ENCODE data around the gene CDH13. TPM values are rescaled to one million over a fixed set of nuclear protein-coding genes. Genes with fewer than 3 reads are reported as not detected.

Gene CDH13
- total RNA-seq, 1 donor from 2014 or later = 14.3 TPM

DNA sequence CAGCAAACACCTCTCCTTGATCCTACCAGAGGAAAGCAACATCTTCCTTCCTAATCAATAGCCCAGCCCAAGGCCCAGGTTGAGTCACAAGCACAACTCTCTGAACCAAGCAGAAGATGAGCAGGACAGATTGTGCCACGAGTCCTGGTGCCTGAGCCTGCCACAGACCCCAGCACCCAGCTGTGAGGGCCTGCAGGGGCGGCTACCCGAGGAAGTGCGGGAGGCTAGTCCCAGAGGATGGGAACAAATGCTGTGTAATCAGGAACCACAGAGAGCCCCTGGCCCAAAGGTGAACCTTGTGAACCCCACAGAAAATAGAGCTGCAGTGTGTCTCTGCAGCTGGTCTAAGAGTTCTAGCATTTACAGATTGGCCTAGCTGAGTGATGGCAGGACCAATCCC is 1054.2 kb downstream of the CDH13 start:
- DNase-seq = no peak
- Histone ChIP-seq H3K4me1 (no peaks in the 10 kb centered on the region), H3K9me3 (no peaks in the 10 kb centered on the region), H3K36me3 (no peaks in the 10 kb centered on the region), H3K4me3 (no peak overlapping the region), H3K27me3 (ENCODE audit: low read depth) (no peaks in the 10 kb centered on the region), H3K27ac (no peak overlapping the region)
- intact Hi-C loops (cut with DNase I) = no loop called here
- TF ChIP-seq, protein P1, sequence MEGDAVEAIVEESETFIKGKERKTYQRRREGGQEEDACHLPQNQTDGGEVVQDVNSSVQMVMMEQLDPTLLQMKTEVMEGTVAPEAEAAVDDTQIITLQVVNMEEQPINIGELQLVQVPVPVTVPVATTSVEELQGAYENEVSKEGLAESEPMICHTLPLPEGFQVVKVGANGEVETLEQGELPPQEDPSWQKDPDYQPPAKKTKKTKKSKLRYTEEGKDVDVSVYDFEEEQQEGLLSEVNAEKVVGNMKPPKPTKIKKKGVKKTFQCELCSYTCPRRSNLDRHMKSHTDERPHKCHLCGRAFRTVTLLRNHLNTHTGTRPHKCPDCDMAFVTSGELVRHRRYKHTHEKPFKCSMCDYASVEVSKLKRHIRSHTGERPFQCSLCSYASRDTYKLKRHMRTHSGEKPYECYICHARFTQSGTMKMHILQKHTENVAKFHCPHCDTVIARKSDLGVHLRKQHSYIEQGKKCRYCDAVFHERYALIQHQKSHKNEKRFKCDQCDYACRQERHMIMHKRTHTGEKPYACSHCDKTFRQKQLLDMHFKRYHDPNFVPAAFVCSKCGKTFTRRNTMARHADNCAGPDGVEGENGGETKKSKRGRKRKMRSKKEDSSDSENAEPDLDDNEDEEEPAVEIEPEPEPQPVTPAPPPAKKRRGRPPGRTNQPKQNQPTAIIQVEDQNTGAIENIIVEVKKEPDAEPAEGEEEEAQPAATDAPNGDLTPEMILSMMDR (IDR thresholded peaks at IDR 0.05) = no peak
- no peak for ATAC-seq

DNA sequence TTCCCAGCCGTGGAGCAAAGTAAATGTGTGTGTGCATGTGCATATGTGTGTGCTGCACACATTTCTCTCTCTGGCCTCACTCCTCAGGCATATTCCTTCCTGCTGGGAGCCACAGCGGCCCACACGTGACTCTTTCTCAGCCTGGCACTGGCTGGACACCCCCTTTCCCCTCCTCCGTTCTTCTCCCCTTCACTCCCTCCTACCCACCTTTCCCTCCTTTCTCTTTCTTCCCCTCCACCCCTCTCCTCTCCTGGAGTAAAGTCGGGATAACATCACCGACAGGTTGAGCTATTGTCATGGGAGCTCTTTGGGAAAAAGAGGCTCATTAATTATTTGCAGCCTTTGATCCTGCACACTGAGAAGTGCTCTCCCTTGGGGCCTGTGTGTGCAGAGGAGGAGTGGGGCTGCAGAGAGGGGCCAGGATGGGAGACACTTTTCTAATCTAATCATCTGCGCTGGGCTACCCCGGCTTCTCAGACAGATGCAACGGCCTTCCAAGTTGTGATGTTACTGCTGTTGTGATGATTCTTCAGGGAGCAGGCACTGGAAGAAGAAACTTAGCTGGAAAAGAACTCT is 1054.7 kb downstream of the CDH13 start:
- no peak for ATAC-seq
- H3K4me3 ChIP-seq = no peak overlapping the region
- no peaks in the 10 kb centered on the region for H3K27me3 ChIP-seq (ENCODE audit: low read depth)
- H3K36me3 ChIP-seq = no peaks in the 10 kb centered on the region
- H3K27ac ChIP-seq = no peak overlapping the region
- H3K9me3 ChIP-seq = no peaks in the 10 kb centered on the region
- TF ChIP-seq, protein P1 (IDR thresholded peaks at IDR 0.05) = no peak
- intact Hi-C loops (cut with DNase I) = no loop called here
- no peaks in the 10 kb centered on the region for H3K4me1 ChIP-seq
- no peak for DNase-seq

DNA sequence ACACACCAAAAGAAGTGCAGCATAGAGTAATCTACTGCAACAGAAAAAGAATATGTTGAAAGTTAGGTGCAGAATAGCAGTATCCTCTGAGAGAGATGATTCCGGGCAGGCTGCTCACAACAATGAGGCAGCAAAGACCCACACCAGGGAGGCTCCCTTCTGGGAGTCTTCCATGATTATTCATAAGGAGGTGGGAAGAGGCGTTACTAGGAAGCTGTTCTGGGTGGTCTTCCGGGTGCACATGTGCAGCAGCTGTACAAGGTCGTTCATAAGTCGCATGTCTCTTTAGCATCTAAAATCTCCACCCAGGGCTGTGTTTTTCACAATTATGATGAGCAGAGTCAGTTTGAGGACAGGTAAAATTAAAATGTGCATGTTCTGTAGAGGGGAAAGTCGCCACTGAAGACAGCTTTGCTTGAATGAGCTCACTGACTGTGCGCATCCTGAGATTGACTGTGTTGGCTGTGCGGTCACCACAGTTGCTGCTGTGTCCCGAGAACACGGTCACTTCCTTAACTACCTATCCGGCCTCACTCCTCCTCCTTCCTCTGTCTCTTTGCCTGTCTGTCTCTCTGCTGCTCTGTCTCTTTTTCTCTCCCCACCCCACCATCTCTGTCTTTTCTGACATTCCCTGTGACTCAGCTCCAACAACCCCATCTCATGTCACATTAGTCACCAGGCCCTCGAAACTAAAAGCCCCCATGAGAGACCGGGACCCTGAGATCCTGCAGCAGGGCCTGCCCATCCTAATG is 1055.5 kb downstream of the CDH13 start:
- intact Hi-C loops (cut with DNase I) = no loop called here
- DNase-seq (no peak), ATAC-seq (no peak)
- H3K4me1 ChIP-seq = no peaks in the 10 kb centered on the region
- TF ChIP-seq, protein P1 (IDR thresholded peaks at IDR 0.05) = no peak
- no peak overlapping the region for H3K4me3 ChIP-seq
- H3K27me3 ChIP-seq (ENCODE audit: low read depth) = no peaks in the 10 kb centered on the region
- H3K27ac ChIP-seq = no peak overlapping the region
- H3K9me3 ChIP-seq = no peaks in the 10 kb centered on the region
- H3K36me3 ChIP-seq = no peaks in the 10 kb centered on the region

DNA sequence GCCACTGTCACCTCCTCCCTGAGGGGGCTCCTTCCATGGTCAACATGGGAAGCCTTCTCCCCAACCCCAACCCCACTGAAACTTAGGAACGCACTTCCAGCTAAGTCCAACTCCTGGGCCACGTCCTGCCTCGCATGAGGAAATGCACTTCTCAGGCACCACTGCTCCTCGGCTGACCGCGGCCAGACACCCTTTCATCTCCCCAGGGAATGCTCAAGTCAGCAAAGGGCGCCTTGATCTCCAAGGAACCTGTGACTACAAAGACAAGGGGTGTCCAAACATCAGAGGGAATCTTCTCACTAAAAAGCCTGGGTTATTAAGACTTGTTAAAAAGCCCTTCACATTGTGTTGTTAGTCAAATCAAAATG is 1056.1 kb downstream of the CDH13 start:
- H3K9me3 ChIP-seq = no peaks in the 10 kb centered on the region
- H3K4me3 ChIP-seq = no peak overlapping the region
- no peak overlapping the region for H3K27ac ChIP-seq
- H3K4me1 ChIP-seq = no peaks in the 10 kb centered on the region
- DNase-seq (no peak), ATAC-seq (no peak)
- intact Hi-C loops (cut with DNase I) = no loop called here
- TF ChIP-seq, protein P1 (IDR thresholded peaks at IDR 0.05) = no peak
- no peaks in the 10 kb centered on the region for H3K27me3 ChIP-seq (ENCODE audit: low read depth)
- no peaks in the 10 kb centered on the region for H3K36me3 ChIP-seq

DNA sequence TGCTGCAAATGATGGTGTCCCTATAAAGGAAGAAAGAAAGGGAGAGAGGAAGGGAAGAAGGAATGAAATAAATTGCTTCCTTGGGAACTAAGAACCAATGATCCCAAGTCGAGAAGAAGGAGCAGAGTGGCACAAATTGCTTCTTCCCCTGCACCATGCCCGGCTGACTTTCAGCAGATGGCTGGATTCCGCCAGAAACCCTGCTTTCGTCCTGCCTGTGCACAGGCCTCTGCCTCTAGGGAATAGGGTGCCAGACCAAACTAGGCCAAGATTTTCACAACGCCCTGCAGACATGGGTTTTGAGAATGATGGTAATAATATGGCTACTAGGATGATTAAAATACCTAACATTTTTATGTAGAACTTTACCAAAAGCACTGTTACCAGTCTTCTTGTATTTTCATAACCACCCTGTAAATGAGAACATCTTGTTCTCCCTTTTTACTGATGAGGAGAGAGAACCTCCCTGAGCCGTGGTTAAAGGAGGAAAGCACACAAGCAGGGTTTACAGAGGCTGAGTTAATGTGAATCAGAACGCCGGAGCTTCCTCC is 1058.9 kb downstream of the CDH13 start:
- ATAC-seq (no peak), DNase-seq (no peak)
- H3K4me1 ChIP-seq = peaks cover 7% of the 10 kb centered on the region
- H3K27ac ChIP-seq = no peak overlapping the region
- no peaks in the 10 kb centered on the region for H3K9me3 ChIP-seq
- no peaks in the 10 kb centered on the region for H3K27me3 ChIP-seq (ENCODE audit: low read depth)
- H3K36me3 ChIP-seq = no peaks in the 10 kb centered on the region
- intact Hi-C loops (cut with DNase I) = no loop called here
- TF ChIP-seq, protein P1 (IDR thresholded peaks at IDR 0.05) = no peak
- H3K4me3 ChIP-seq = no peak overlapping the region
